Left cardiac atrium (tissue), 4 donors: ENCODE results near the gene BPIFB1. TPM values are rescaled to one million over a fixed set of nuclear protein-coding genes. Genes with fewer than 3 reads are reported as not detected.
A peak's percentile ranks its signal among the peaks of the same experiment; 100 is the strongest.

Experiments used
- ATAC-seq, 2 donors: fragments of 200-7000 bp; cut with Tn5 transposase; one replicate each; pipeline ENCODE4 v1.9.1; 2020; ENCODE audit warnings: mild to moderate bottlenecking in 2 of 2, moderate library complexity in 2 of 2
- DNase-seq: peaks from one replicate; pipeline ENCODE4 v3.0.0-alpha.2; 2020
- intact Hi-C, 2 donors: fragments of 100-400 bp; cut with DNase I; formaldehyde crosslinking; loops; one replicate each; pipeline versions ENCODE4 v1.14.1 to v1.15.1; 2022 to 2023
- total RNA-seq, 2 donors: library from RNA; stranded (reverse); fragmentation: NEBNext Ultra II Directional; extraction: Animal tissue kit (Norgen Biotek cat#: 25700); gene quantifications; one replicate each; pipeline ENCODE4 v1.2.1, GENCODE V29; 2021
- donor health status: DM: no; HTN: yes; CAD: no.
- donor health status: DM: no; HTN: yes; CAD: no; lungs with severe emphysema.
- donor health status: DM: yes; HTN: yes; CAD: no.
- donor health status: Dilated cardiomyopathy.

The BPIFB1 gene
- total RNA-seq, 2 donors from 2014 or later, result not detected

DNA sequence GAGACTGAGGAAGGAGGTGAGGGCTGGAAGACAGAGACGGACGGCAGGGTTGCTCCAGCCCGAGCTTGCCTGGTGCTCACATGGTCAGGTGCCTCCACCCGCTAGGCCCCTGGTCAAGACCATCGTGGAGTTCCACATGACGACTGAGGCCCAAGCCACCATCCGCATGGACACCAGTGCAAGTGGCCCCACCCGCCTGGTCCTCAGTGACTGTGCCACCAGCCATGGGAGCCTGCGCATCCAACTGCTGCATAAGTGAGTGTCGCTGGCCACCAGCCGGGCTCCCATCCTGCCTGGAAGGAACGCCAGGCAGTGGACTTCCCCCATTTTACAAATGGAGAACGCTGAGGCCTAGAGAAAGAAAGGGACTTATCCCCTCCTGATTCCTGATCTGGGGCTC is 7.8 kb downstream of the BPIFB1 start:
- ATAC-seq (no peak), DNase-seq (no peak)
- intact Hi-C loops, result loop anchor here (10.0 kb wide), 2 partner anchors 386 to 506 kb away; no protein-coding TSS in a partner anchor

GRCh38 chr20:33291416-33291815 is 8.4 kb downstream of the BPIFB1 start:
- no peak for DNase-seq
- intact Hi-C loops, result loop anchor here (10.0 kb wide), 2 partner anchors 387 to 507 kb away; no protein-coding TSS in a partner anchor
- ATAC-seq, result no peak

GRCh38 chr20:33291830-33292355 is 8.9 kb downstream of the BPIFB1 start:
- intact Hi-C loops, result loop anchor here (10.0 kb wide), 2 partner anchors 387 to 507 kb away; no protein-coding TSS in a partner anchor
- no peak for DNase-seq

DNA sequence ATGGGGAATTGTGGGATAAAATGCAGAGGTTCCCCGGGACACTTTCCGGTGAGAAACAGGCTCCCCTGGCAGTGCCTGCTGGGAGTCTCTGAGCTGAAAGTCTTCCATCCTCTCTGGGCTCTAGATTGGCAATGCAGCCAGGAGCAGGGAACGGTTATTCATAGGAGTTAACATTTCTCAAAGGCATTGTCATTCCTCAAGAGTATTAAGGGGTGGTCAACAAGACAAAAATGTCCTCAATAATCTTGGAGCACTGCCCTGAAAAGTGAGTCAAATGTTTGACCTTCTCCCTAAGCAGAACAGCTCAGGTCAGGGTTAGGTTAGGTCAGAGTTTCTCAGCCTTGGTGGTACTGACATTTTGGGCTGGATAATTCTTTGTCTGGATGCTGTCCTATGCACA is 13.2 kb downstream of the BPIFB1 start:
- intact Hi-C loops, result loop anchor here (10.0 kb wide), 2 partner anchors 391 to 511 kb away; no protein-coding TSS in a partner anchor
- no peak for ATAC-seq
- DNase-seq, result no peak

More at GRCh38 chr20:33291830-33292355, 8.9 kb downstream of the BPIFB1 start:
- no peak for ATAC-seq

DNA sequence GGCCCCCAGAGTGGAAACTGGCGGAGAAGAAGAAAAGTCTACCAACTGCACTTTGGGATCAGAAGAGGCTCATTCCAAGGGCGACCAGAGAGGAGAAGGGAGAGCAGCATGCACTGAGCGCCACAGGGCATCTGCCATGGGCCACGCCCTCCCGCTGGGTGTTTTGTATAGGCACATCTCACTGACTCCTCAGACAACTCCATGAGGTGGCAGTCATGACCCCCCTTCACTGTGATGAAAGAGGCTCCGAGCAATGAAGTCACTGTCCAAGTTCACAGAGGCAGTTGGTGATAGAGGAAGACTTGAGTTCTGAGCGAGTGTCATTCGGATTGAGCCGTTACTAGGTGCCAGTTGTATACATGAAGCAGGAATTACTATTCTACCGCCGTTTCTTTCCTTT is 15.4 kb downstream of the BPIFB1 start:
- no peak for DNase-seq
- intact Hi-C loops, result loop anchor here (10.0 kb wide), 2 partner anchors 394 to 514 kb away; no protein-coding TSS in a partner anchor
- no peak for ATAC-seq

GRCh38 chr20:33299111-33299603 is 16.1 kb downstream of the BPIFB1 start:
- intact Hi-C loops, result loop anchor here (1.0 to 10.0 kb wide), 3 partner anchors 394 to 514 kb away; no protein-coding TSS in a partner anchor
- ATAC-seq (peak; percentile 74 to 84), DNase-seq (peak; percentile 62)

GRCh38 chr20:33301192-33301930 is 18.3 kb downstream of the BPIFB1 start:
- intact Hi-C loops, result no loop called here
- DNase-seq (no peak), ATAC-seq (no peak)

GRCh38 chr20:33303595-33303994 is 20.6 kb downstream of the BPIFB1 start:
- DNase-seq (no peak), ATAC-seq (no peak)
- intact Hi-C loops, result no loop called here

DNA sequence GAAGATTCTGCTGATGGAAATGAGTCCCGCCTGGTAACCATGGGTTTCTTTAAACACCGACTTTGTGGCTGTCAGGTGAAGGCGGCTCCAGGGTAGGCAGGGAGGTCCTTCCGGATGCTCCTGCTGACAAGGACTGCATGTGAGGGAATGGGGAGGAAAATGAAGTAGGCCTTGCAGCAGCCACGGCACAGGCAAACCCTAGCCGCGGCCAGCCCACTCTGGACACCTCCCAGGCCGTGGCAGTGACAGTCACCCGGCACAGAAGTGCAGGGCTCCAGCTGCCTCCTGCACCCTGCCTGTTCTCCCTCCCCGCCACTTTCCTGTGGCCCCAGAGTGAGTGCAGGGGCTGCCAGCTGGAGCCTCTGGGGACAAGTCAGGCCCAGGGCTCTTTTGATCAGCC is 21.0 kb downstream of the BPIFB1 start:
- ATAC-seq (no peak), DNase-seq (no peak)
- intact Hi-C loops, result no loop called here

DNA sequence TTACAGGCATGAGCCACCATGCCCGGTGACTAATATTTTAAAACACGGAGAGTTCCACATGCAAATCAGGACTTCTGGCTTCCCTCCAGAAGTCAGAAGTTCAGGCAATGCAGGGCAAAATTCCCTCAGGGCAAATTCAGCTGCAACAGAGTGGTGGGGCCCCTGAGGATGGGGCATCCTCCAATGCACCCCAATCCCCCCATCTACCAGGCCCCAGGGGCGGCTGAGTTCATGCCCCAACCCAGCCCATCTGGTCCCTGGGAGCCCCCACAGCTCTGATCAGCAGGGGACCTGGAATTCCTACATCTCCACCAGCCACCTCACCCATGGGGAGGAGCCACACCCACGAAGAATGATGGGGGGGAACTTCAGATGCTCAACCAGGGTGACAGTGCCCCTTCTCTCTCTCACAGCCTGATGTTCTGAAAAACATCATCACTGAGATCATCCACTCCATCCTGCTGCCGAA is 22.6 kb downstream of the BPIFB1 start:
- DNase-seq (no peak), ATAC-seq (no peak)
- intact Hi-C loops, result no loop called here

GRCh38 chr20:33306228-33306627 is 23.2 kb downstream of the BPIFB1 start:
- intact Hi-C loops, result no loop called here
- DNase-seq, result no peak
- ATAC-seq, result no peak

DNA sequence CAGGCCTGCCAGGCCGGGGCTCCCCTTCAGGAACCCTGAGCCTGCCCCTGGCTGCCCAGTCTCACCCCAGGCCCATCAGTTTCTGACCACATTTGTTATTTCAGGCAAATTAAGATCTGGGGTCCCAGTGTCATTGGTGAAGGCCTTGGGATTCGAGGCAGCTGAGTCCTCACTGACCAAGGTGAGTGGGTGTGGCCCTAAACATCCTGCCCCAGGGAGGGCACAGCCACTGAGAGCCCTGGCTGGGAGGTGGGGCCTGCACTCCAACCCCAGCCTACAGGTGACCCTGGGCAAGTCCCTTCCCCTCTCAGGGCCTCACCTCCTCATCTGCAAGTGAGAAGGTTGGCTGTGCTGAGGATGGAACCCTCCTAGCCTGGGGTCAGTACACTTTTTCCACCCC is 23.8 kb downstream of the BPIFB1 start:
- no peak for DNase-seq
- ATAC-seq, result no peak
- intact Hi-C loops, result no loop called here

DNA sequence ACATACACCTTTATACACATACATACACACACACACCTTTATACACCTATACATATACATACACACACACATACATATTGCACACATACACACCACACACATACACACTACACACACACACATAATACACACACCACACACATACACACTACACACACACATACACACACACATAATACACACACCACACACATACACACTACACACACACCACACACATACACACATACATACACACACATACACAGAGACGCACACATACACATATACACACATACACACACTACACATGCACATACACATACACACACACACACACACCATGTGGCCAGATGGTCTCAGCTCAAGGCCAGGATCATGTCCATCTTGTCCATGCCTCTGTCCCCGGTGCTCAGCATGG is 25.7 kb downstream of the BPIFB1 start:
- intact Hi-C loops, result no loop called here
- no peak for DNase-seq
- no peak for ATAC-seq

DNA sequence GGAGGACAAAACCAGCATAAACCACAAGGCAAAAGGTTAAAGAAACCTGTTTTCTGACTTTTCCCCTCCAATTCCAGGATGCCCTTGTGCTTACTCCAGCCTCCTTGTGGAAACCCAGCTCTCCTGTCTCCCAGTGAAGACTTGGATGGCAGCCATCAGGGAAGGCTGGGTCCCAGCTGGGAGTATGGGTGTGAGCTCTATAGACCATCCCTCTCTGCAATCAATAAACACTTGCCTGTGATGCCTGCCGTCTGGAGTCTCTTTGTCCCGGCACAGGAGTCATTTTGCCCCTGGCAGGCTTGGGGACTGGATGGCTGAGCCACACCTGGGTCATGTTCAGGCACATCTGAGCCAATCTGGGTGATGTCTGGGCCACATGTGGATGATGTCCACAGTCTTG is 26.6 kb downstream of the BPIFB1 start:
- DNase-seq (no peak), ATAC-seq (no peak)
- intact Hi-C loops, result no loop called here

DNA sequence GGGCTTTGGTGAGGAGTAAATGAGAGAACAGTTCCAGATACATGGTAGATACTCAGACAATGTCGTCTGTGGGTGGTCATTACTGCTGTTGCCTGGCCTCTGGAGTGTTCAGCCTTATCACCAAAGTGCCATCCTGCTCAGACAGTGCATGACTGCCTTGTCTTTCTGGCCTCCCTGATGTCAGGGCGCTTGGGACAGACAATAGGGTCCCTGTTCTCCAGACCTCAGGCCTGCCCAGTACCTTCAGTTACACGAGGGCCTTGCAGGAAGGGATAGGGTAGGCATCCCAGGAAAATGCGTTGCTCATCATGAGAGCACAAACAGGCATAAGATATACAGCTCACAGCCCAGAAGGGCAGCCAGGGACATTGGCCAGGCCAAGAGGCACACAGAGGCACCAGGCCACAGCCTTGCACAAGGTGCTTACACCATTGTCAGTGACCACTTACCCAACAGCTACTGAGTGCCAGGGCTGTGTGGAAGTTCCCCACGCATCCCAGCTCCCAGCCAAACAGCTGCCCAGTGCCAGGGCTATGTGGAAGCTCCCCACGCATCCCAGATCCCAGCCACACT is 27.4 kb downstream of the BPIFB1 start:
- no peak for DNase-seq
- ATAC-seq, result peak in 1 of 2 donors; percentile 88
- intact Hi-C loops, result no loop called here

GRCh38 chr20:33311011-33311410 is 28.0 kb downstream of the BPIFB1 start:
- intact Hi-C loops, result no loop called here
- ATAC-seq (no peak), DNase-seq (no peak)

DNA sequence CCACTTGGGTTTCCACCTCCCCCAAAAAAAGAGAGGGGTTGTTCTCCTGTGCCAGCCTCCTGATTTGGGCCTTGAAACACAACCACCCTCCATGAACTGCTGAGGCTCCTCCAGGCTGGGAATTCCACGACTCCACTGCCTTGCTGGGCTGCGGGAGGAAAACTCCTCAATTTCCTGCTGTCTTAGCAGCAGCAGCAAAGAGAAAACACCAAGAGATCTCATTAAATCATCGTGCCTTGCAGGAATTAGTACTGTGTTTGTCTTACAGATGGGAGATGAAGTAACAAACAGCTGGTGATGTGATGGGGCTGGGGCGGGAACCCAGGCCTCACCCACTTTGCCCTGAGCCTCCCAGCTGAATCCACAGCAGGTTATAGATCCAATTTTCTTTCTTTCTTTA is 29.0 kb downstream of the BPIFB1 start:
- no peak for DNase-seq
- ATAC-seq, result no peak
- intact Hi-C loops, result no loop called here

DNA sequence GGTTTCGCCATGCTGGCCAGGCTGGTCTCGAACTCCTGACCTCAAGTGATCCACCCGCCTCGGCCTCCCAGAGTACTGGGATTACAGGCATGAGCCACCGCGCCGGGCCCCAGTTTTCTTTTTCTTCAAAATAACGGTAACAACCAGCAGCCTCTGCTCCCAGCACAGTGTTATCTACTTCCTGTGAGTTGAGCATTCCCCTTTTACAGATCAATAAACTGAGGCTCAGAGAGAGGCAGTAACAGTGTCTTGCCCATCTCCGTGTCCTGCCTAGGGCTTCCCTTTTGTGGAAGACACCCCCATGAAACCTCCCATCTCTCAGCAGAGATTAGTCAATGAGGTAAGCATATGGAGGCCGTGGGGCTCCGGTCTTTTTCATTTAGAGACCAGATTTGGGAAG is 29.6 kb downstream of the BPIFB1 start:
- no peak for ATAC-seq
- intact Hi-C loops, result no loop called here
- no peak for DNase-seq

DNA sequence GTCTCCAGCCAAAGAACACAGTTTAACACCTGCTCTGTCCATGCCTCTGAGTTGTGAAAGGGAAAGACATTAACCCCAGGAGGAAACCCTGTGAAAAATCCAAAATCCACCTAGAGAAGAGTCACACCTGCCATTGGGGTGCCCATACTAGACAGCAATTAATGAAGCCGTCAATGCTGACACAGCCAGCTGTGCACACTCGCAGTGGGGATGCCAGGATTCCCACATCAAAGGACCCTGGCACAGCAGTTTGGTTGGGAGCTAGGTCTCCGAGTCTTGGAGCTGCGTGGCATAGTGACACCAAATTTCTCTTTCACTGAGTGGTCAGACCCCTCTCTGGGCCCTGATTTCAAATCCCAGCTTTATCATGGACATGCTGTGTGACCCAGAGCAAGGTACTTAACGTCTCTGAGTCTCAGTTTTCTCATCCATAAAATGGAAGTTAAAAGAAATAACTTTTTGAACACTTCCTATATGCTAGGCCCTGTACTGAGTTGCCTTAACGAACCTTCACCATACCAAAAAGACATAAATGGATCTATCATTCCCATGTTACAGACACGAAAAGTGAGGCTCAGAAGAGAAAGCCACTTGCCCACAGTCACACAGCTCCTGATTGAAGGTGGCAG is 30.8 kb downstream of the BPIFB1 start:
- ATAC-seq (no peak), DNase-seq (no peak)
- intact Hi-C loops, result no loop called here

GRCh38 chr20:33316343-33316742 is 33.3 kb downstream of the BPIFB1 start:
- intact Hi-C loops, result no loop called here
- ATAC-seq, result no peak
- DNase-seq, result no peak
